Body of pancreas (tissue), 4 donors: Measurements from ENCODE around the gene GREM1. TPM values are rescaled to one million over a fixed set of nuclear protein-coding genes. Genes with fewer than 3 reads are reported as not detected.

Experiments used
- ATAC-seq: fragments of 150-250 bp; one replicate; pipeline ENCODE4 v1.9.1; 2016
- DNase-seq, 4 donors: peaks; one replicate each; pipeline ENCODE4 v3.0.0-alpha.2; 2019
- H3K27ac ChIP-seq, 4 donors: fragments of 200-600 bp; sonication (generic); 1 replicate in 3 of 4; 2 replicates in 1 of 4; pipeline versions ENCODE4 v1.5.1 to v1.6.1; 2016 to 2019; ENCODE audit warnings: mild to moderate bottlenecking in 1 of 4, mixed read lengths in 1 of 4, moderate library complexity in 1 of 4
- H3K27me3 ChIP-seq, 2 donors: fragments of 200-600 bp; sonication (generic); one replicate each; pipeline ENCODE4 v1.6.0; 2016; ENCODE audit warnings: mild to moderate bottlenecking in 1 of 2
- H3K36me3 ChIP-seq, 2 donors: fragments of 200-600 bp; sonication (generic); replicated peaks in 1 of 2; 2 replicates each; pipeline ENCODE4 v1.5.1; 2016; ENCODE audit warnings: low read depth in 2 of 2; ENCODE audit not compliant: insufficient read depth in 1 of 2
- H3K4me1 ChIP-seq: fragments of 200-600 bp; sonication (generic); one replicate; pipeline ENCODE4 v1.6.0; 2016
- H3K4me3 ChIP-seq, 2 donors: fragments of 200-600 bp; sonication (generic); 1 replicate in 1 of 2; 2 replicates in 1 of 2; pipeline ENCODE4 v1.5.1; 2016 to 2019
- H3K9me3 ChIP-seq, 3 donors: fragments of 200-600 bp; sonication (generic); 1 replicate in 2 of 3; 2 replicates in 1 of 3; pipeline ENCODE4 v1.5.1; 2016
- POLR2A ChIP-seq, 3 donors: fragments of 450-650 bp; IDR thresholded peaks; one replicate each; pipeline ENCODE4 v1.6.1; 2016; ENCODE audit warnings: antibody characterized with exemption in 3 of 3, mild to moderate bottlenecking in 2 of 3
- WGBS, 2 donors: methylation state at CpG; one replicate each; pipeline ENCODE4 v1.1.5; 2017; 5-methylcytosine and 5-hydroxymethylcytosine counted together
- intact Hi-C: fragments of 100-400 bp; cut with DNase I; formaldehyde crosslinking; loops from one replicate; pipeline ENCODE4 v1.15.1; 2023
- total RNA-seq, 2 donors: library from RNA; depleted of rRNA; stranded (reverse); fragments of >200 nt; gene quantifications; one replicate each; pipeline ENCODE4 v1.1.0, GENCODE V29; 2016
- TF ChIP-seq, protein P1 (sequence below), 7 experiments: fragments of 450-650 bp in 4 of 7; fragments of 200-600 bp in 3 of 7; sonication (generic) in 3 of 7; IDR thresholded peaks; one replicate each; pipeline ENCODE4 v1.5.1; 2016 to 2019; ENCODE audit warnings: antibody characterized with exemption in 7 of 7

Gene GREM1
- total RNA-seq, 2 donors from 2014 or later = under 0.01 to 6.5 TPM

DNA sequence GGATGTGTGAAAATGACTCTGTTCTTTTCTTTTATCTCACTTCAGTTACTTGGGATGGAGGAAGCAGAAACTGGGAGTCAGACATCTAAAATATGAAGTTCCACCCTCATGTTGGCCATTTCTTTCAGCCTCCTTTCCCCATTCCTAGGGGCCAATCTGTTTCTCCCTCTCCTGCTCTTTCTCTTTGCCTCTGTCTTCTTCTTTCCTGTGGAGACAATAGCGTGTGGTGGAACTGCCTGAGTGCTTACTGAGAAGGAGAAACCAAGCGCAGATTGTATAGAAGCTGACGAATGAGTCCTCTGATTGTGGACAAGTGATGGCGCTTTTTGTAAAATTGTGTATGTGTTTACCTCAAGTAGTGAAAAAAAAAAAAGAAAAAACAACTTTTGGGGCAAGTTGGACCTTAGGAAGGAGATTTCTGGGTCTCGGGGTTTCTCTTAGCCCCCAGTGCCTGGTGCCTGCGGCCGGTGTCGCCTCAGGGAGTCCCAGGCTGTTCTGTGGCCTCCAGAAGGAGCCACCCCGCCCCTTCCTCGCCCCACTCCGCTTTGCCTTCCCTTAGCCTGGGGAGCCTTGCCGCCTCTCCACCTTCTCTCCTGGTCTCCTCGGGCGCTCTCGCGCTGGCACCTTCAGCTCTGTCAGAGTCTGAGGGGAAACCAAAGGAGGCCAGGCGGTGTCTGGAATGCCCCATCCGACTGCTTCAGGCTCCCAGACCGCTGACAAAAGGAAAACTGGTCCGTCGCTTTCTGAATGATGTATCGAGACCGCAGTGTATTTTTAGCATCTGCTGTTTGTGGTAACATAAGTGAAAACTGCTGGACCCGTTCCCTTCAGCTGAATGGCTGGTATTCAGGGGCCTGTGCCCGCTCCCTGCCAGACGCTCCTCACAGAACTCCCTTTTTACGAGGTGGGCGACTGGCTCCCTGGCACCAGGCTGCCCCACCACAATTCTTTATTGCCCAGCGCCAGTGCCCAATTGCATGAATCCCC is 46.2 kb upstream of the GREM1 start:
- Histone ChIP-seq H3K4me3 (no peak overlapping the region), H3K9me3 (no peaks in the 10 kb centered on the region), H3K36me3 (no peaks in the 10 kb centered on the region), H3K27me3 (no peaks in the 10 kb centered on the region), H3K4me1 (no peaks in the 10 kb centered on the region), H3K27ac (no peak overlapping the region)
- intact Hi-C loops = no loop called here
- ATAC-seq (no peak), DNase-seq (no peak)
- 90 to 96% methylated on average over 28 to 29 of the region's 29 CpGs for WGBS, 2 donors
- TF ChIP-seq, protein P1, sequence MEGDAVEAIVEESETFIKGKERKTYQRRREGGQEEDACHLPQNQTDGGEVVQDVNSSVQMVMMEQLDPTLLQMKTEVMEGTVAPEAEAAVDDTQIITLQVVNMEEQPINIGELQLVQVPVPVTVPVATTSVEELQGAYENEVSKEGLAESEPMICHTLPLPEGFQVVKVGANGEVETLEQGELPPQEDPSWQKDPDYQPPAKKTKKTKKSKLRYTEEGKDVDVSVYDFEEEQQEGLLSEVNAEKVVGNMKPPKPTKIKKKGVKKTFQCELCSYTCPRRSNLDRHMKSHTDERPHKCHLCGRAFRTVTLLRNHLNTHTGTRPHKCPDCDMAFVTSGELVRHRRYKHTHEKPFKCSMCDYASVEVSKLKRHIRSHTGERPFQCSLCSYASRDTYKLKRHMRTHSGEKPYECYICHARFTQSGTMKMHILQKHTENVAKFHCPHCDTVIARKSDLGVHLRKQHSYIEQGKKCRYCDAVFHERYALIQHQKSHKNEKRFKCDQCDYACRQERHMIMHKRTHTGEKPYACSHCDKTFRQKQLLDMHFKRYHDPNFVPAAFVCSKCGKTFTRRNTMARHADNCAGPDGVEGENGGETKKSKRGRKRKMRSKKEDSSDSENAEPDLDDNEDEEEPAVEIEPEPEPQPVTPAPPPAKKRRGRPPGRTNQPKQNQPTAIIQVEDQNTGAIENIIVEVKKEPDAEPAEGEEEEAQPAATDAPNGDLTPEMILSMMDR (IDR thresholded peaks at IDR 0.05) = no peak
- TF ChIP-seq POLR2A (IDR thresholded peaks at IDR 0.05) = no peak

DNA sequence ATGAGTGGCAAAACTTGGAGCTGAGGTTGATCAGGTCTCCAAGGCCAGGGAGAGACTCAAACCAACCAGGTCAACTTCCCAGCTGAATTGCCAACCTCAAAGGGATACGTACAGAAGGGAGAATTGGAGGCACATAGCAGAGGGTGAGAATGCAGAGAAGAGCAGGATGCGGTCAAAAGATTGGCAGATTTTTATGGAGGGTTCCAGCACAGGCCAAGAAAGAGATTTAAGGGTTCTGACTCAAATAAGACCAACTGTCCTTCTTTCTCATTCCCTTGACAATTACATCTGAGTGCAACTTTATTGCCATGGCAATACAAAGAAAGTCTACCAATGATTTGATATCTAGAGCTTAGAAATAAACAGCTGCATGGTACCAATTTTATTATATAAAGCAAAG is 43.1 kb upstream of the GREM1 start:
- no peaks in the 10 kb centered on the region for H3K36me3 ChIP-seq
- no peak for TF ChIP-seq POLR2A (IDR thresholded peaks at IDR 0.05)
- TF ChIP-seq, protein P1 (IDR thresholded peaks at IDR 0.05) = no peak

DNA sequence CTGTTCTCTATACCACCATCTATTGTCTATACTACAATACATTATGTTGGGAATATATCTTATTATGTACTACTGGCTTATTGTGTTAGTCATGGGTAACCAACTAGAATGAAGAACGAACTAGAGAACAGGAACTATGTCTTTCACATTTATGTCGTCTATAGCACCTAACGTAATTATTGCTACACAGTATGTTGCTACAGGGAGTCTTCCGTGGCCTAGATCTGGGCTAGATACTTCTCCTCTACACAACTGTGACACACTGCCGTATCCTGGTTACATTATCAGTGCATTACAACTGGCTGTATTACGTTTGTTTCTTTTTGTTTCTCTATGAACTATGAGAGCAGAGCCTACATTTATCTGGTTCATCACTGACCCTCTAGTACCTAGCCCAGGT is 42.3 kb upstream of the GREM1 start:
- H3K27ac ChIP-seq = no peak overlapping the region
- no peak for DNase-seq
- H3K36me3 ChIP-seq = no peaks in the 10 kb centered on the region
- no peaks in the 10 kb centered on the region for H3K9me3 ChIP-seq
- TF ChIP-seq, protein P1 (IDR thresholded peaks at IDR 0.05) = no peak
- no peak for TF ChIP-seq POLR2A (IDR thresholded peaks at IDR 0.05)
- WGBS, 2 donors = 53 to 60% methylated on average over 6 of the region's 6 CpGs
- intact Hi-C loops = no loop called here
- ATAC-seq = no peak
- no peaks in the 10 kb centered on the region for H3K27me3 ChIP-seq
- H3K4me1 ChIP-seq = peaks cover 9% of the 10 kb centered on the region
- no peak overlapping the region for H3K4me3 ChIP-seq

More for the DNA sequence above, 43.1 kb upstream of the GREM1 start:
- Histone ChIP-seq H3K4me1 (peaks cover 9% of the 10 kb centered on the region), H3K27me3 (no peaks in the 10 kb centered on the region), H3K4me3 (no peak overlapping the region), H3K9me3 (no peaks in the 10 kb centered on the region), H3K27ac (no peak overlapping the region)
- intact Hi-C loops = no loop called here
- 96 to 100% methylated on average over 2 of the region's 2 CpGs for WGBS, 2 donors
- DNase-seq = no peak
- ATAC-seq = no peak

DNA sequence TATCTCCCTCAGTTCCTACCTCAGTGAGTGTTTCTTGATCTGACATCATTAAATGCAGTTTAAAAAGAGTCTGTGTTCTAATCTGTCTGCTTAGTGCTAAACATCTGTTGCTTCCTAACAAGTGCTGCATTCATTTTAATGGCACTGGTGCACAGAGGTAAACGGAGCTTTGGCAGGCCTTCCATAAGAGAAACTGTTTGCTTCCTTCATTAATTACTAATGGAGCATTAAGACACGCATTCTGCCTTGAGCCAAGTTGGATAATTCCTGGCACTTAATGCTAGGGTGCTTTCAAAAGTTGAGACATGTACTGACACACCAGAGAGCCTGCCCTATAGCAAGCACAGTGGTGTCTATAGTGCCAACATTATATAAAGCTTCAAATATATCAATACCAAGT is 41.6 kb upstream of the GREM1 start:
- H3K27ac ChIP-seq = no peak overlapping the region
- WGBS, 2 donors = 57 to 60% methylated on average over 2 of the region's 2 CpGs
- H3K36me3 ChIP-seq = no peaks in the 10 kb centered on the region
- H3K27me3 ChIP-seq = no peaks in the 10 kb centered on the region
- H3K4me3 ChIP-seq = no peak overlapping the region
- TF ChIP-seq POLR2A (IDR thresholded peaks at IDR 0.05) = no peak
- TF ChIP-seq, protein P1 (IDR thresholded peaks at IDR 0.05) = no peak
- no peaks in the 10 kb centered on the region for H3K9me3 ChIP-seq
- DNase-seq = no peak
- peaks cover 9% of the 10 kb centered on the region for H3K4me1 ChIP-seq
- intact Hi-C loops = no loop called here
- ATAC-seq = no peak
